Muscle layer of duodenum (tissue), 2 donors: ENCODE results near the gene LRRC8C.

Source experiments
- H3K27ac ChIP-seq: one replicate; pipeline ENCODE4 v1.7.0; 2013; ENCODE audit warnings: mild to moderate bottlenecking, low read length
- H3K27me3 ChIP-seq: one replicate; pipeline ENCODE4 v1.7.0; 2013; ENCODE audit warnings: low read depth, mild to moderate bottlenecking, control low read depth, low read length
- H3K36me3 ChIP-seq, 2 donors: one replicate each; pipeline ENCODE4 v1.7.0; 2013; ENCODE audit warnings: low read length in 2 of 2, control low read depth in 1 of 2, mild to moderate bottlenecking in 1 of 2; ENCODE audit not compliant: insufficient read depth in 2 of 2, control insufficient read depth in 1 of 2
- H3K4me1 ChIP-seq, 2 donors: one replicate each; pipeline ENCODE4 v1.7.0; 2013; ENCODE audit warnings: low read length in 2 of 2, mild to moderate bottlenecking in 2 of 2, control low read depth in 1 of 2, moderate library complexity in 1 of 2; ENCODE audit not compliant: insufficient read depth in 2 of 2, control insufficient read depth in 1 of 2
- H3K4me3 ChIP-seq, 2 donors: one replicate each; pipeline ENCODE4 v1.7.0; 2013; ENCODE audit warnings: low read length in 2 of 2, low read depth in 1 of 2, mild to moderate bottlenecking in 1 of 2
- H3K9me3 ChIP-seq, 2 donors: one replicate each; pipeline ENCODE4 v1.7.0; 2013; ENCODE audit warnings: low read length in 2 of 2, control low read depth in 1 of 2, mild to moderate bottlenecking in 1 of 2; ENCODE audit not compliant: control insufficient read depth in 1 of 2
- donor health status: healthy.

Gene LRRC8C

GRCh38 chr1:89637496-89637895, 4.6 kb downstream of the LRRC8C start:
- Histone ChIP-seq H3K9me3 (no peaks in the 10 kb centered on the region), H3K36me3 (no peaks in the 10 kb centered on the region), H3K27me3 (no peaks in the 10 kb centered on the region), H3K27ac (no peak overlapping the region), H3K4me1 (peaks cover 0 to 8% of the 10 kb centered on the region in 2 donors), H3K4me3 (no peak overlapping the region)

DNA sequence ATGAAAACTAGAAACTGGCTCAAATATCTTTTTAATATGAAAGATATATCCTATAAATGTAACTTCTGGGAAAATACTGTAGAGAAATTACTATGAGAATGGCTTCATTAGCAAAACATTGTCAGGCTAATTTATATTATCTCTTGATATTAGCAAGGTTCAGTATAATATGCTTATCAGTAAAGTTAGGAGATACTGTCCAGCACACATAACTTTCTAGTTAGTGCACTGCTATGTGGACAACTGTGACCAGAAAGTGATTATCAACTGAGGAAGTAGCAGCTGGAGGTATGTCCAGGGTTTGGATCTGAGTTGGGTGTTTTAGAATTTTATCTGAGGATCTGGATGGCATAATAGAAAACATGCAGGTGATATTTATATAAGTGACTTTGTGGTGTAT, 7.5 kb downstream of the LRRC8C start:
- no peaks in the 10 kb centered on the region for H3K36me3 ChIP-seq
- no peaks in the 10 kb centered on the region for H3K9me3 ChIP-seq
- peaks cover 0 to 4% of the 10 kb centered on the region in 2 donors for H3K4me1 ChIP-seq
- H3K4me3 ChIP-seq, result no peak overlapping the region
- H3K27me3 ChIP-seq, result no peaks in the 10 kb centered on the region
- no peak overlapping the region for H3K27ac ChIP-seq

- no peaks in the 10 kb centered on the region for H3K36me3 ChIP-seq
- peaks cover 0 to 4% of the 10 kb centered on the region in 2 donors for H3K4me1 ChIP-seq
- H3K4me3 ChIP-seq, result no peak overlapping the region
- peaks cover 0 to 3% of the 10 kb centered on the region in 2 donors for H3K9me3 ChIP-seq
- H3K27me3 ChIP-seq, result no peaks in the 10 kb centered on the region
- no peak overlapping the region for H3K27ac ChIP-seq
These were observed 8.9 kb downstream of the LRRC8C start for GRCh38 chr1:89641781-89642180.

DNA sequence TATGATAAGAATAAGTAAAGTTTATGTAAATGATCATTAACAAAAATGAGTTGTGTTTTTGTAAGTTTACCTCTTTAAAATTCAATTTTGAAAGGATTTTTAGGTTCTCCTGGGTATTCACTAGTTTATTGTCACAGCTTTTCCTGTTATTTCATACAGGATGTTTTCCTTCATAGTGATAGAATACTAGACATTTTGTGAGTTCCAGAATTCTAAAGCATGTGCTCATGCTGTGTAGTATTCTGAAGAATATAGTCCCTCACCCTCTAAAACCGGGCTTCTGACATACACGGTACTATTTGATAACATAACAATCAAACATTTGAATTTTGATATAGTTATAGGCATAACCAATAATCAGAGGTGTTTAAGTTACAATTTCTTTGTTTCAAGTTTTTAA, 10.7 kb downstream of the LRRC8C start:
- Histone ChIP-seq H3K27me3 (no peaks in the 10 kb centered on the region), H3K4me1 (no peaks in the 10 kb centered on the region), H3K27ac (no peak overlapping the region), H3K36me3 (no peaks in the 10 kb centered on the region), H3K4me3 (no peak overlapping the region), H3K9me3 (peaks cover 0 to 3% of the 10 kb centered on the region in 2 donors)

DNA sequence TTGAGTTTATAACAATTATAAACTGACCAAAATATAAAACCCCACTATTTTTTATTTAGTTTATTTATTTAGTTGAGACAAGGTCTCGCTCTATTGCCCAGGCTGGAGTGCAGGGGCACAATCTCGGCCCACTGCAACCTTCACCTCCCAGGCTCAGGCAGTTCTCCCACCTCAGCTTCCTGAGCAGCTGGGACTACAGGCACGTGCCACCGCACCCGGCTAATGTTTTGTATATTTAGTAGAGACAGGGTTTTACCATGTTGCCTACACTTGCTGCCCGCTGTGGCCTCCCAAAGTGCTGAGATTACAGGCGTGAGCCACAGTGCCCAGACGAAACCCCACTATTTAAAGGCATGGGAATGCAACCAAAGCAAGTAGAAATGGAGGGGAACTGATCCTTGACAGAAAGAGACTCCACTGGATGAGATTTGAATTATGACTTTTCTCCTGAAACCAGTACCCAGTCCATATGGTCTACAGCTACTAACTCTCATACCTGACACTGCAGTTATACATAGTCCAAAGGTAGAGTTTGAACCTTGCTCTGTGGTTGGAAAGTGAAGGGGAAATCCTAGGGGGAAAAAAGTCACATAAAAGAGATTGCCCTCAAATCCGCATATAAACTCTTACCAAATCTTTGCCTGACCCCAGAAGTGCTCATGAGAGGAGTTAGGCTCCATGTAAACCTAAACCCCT, 11.3 kb downstream of the LRRC8C start:
- H3K4me3 ChIP-seq, result no peak overlapping the region
- no peaks in the 10 kb centered on the region for H3K27me3 ChIP-seq
- no peak overlapping the region for H3K27ac ChIP-seq
- H3K4me1 ChIP-seq, result no peaks in the 10 kb centered on the region
- peaks cover 0 to 3% of the 10 kb centered on the region in 2 donors for H3K9me3 ChIP-seq
- no peaks in the 10 kb centered on the region for H3K36me3 ChIP-seq

DNA sequence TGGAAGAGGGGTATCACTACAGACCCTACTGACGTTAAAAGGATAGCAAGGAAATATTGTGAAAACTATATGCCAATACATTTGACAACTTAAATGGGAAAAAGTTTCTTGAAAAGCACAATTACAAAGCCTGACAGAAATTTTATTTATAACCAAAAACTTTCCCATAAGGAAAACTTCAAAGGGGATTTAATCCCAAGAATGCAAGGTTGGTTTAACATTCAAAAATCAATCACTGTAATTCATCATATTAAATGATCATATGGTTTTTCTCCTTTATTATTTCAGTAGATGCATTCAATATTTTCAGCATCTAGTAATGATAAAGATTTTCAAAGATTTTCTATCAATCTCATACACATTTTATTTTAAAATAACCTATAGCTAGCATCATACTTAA, 13.3 kb downstream of the LRRC8C start:
- peaks cover 0 to 3% of the 10 kb centered on the region in 2 donors for H3K9me3 ChIP-seq
- H3K4me3 ChIP-seq, result no peak overlapping the region
- H3K36me3 ChIP-seq, result no peaks in the 10 kb centered on the region
- H3K4me1 ChIP-seq, result no peaks in the 10 kb centered on the region
- no peak overlapping the region for H3K27ac ChIP-seq
- no peaks in the 10 kb centered on the region for H3K27me3 ChIP-seq

- H3K9me3 ChIP-seq, result peaks cover 0 to 3% of the 10 kb centered on the region in 2 donors
- H3K4me3 ChIP-seq, result no peak overlapping the region
- no peaks in the 10 kb centered on the region for H3K36me3 ChIP-seq
- no peaks in the 10 kb centered on the region for H3K27me3 ChIP-seq
- no peaks in the 10 kb centered on the region for H3K4me1 ChIP-seq
- no peak overlapping the region for H3K27ac ChIP-seq
These were observed 16.9 kb downstream of the LRRC8C start for GRCh38 chr1:89649783-89650182.

- Histone ChIP-seq H3K4me3 (no peak overlapping the region), H3K27ac (no peak overlapping the region)
These were observed 19.5 kb downstream of the LRRC8C start for GRCh38 chr1:89652373-89652772.

DNA sequence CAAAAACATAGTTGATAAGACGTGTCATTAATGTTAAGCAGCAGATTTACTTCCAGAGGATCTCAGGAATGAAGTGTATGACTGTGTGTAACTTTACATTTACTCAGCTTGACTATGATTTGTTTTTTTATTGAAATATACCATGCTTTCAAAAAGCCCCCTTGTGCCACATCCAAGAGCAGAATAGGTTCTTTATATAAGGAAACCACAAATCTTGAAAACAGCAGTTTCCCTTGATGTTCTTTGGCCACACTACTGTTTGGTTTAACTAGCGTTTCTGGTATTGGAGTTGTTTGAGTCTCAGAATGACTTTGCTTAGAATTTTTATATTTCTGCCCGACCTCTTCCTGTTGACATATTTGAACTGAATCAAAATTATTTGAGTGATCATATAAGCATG, 25.0 kb downstream of the LRRC8C start:
- Histone ChIP-seq H3K27ac (no peak overlapping the region), H3K36me3 (no peaks in the 10 kb centered on the region), H3K4me1 (no peaks in the 10 kb centered on the region)

More at GRCh38 chr1:89652373-89652772, 19.5 kb downstream of the LRRC8C start:
- Histone ChIP-seq H3K36me3 (no peaks in the 10 kb centered on the region), H3K4me1 (no peaks in the 10 kb centered on the region), H3K9me3 (no peaks in the 10 kb centered on the region), H3K27me3 (no peaks in the 10 kb centered on the region)

GRCh38 chr1:89659322-89660081, 26.6 kb downstream of the LRRC8C start:
- no peak overlapping the region for H3K27ac ChIP-seq
- H3K9me3 ChIP-seq, result no peaks in the 10 kb centered on the region
- H3K27me3 ChIP-seq, result no peaks in the 10 kb centered on the region
- H3K4me3 ChIP-seq, result no peak overlapping the region
- H3K4me1 ChIP-seq, result no peaks in the 10 kb centered on the region
- no peaks in the 10 kb centered on the region for H3K36me3 ChIP-seq

More for the DNA sequence above, 25.0 kb downstream of the LRRC8C start:
- no peaks in the 10 kb centered on the region for H3K27me3 ChIP-seq
- no peaks in the 10 kb centered on the region for H3K9me3 ChIP-seq
- H3K4me3 ChIP-seq, result no peak overlapping the region

- Histone ChIP-seq H3K4me3 (no peak overlapping the region), H3K9me3 (no peaks in the 10 kb centered on the region), H3K4me1 (no peaks in the 10 kb centered on the region), H3K36me3 (no peaks in the 10 kb centered on the region), H3K27me3 (no peaks in the 10 kb centered on the region), H3K27ac (no peak overlapping the region)
These were observed 27.5 kb downstream of the LRRC8C start for GRCh38 chr1:89660224-89661061.
